Urinary bladder (tissue), 4 donors: ENCODE results near the gene ERAP2. TPM values are rescaled to one million over a fixed set of nuclear protein-coding genes. Genes with fewer than 3 reads are reported as not detected.

Experiments
- DNase-seq: peaks from one replicate; pipeline ENCODE4 v3.0.0-alpha.2; 2015; ENCODE audit errors: extremely low spot score
- H3K27ac ChIP-seq: one replicate; pipeline ENCODE4 v1.5.1; 2013; ENCODE audit warnings: low read depth, mild to moderate bottlenecking, moderate library complexity
- H3K36me3 ChIP-seq: one replicate; pipeline ENCODE4 v1.6.1; 2013; ENCODE audit warnings: mild to moderate bottlenecking, moderate library complexity; ENCODE audit not compliant: insufficient read depth
- H3K4me1 ChIP-seq: one replicate; pipeline ENCODE4 v1.6.1; 2013; ENCODE audit warnings: mild to moderate bottlenecking, moderate library complexity; ENCODE audit not compliant: insufficient read depth
- H3K4me3 ChIP-seq: one replicate; pipeline ENCODE4 v1.5.1; 2013; ENCODE audit warnings: low read depth, low read length
- WGBS: extraction: QIAGEN DNeasy Blood & Tissue Kit; methylation state at CpG from one replicate; pipeline ENCODE4 v1.1.7; 2013; 5-methylcytosine and 5-hydroxymethylcytosine counted together
- polyA plus RNA-seq: library from polyadenylated mRNA; stranded (reverse); fragments of 200-250 nt; gene quantifications from one replicate; pipeline ENCODE4 v1.2.3, GENCODE V29; 2013
- total RNA-seq: library from RNA; depleted of rRNA; stranded (reverse); fragments of >200 nt; gene quantifications from one replicate; pipeline ENCODE4 v1.2.3, GENCODE V29; 2014
- donor health status: healthy with polysubstance abuse.
- donor health status: healthy.

Gene ERAP2
- total and polyA plus RNA-seq, 2 donors = 13.0 to 53.2 TPM

DNA sequence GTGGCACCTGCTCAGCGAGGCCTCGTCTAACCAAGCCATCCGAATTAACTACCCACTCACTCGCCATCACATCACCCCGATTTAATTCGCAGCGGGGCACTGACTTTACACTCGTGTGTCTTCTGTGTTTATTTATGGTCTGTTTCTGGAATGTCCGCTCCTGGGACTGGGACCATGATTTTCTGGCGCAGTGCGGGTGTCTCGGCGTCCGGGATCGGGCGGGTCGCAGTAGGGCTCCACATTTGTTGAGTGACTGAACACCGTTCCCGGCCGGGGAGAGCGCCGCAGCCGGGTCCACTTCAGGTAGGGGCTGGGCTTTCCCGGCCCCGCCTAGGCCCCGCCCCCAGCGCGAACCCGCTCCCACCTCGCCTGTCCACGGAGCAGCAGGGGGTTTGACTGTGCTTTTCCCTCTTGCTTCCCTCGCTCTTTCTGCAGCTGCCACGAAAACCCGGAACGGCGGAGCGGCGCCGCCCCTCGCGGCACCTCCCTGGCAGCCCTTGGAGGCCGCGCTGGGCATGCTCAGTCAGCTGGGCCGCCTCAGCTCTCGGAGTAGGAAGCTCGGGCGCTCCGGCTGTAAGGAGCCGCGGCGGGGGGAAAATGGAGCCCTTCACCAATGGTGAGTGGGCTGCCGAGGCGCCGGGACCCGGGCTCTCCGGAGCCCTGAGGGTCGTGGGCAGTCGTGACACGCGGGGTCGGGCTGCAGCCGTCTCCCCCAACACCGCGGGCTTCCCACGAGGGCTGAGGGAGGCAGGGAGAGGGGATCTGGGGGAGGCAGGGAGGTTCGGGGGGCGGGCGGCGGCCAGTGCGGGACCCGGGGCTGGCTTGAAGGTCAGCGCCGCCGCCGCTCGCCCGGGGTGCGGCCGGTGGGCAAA is 59.5 kb downstream of the ERAP2 start, which contains the start of gene LNPEP:
TSS of gene LNPEP (plus strand) at position 522 of the 872 bp plus-strand sequence. CDS start at position 598, 76 bp downstream.
- Histone ChIP-seq H3K4me3 (peak within 1 kb of the TSS; percentile 95), H3K27ac (peak within 1 kb of the TSS; percentile 99), H3K4me1 (peaks cover 2% of the 10 kb centered on the region), H3K36me3 (no peaks in the 10 kb centered on the region)
- under 1% methylated on average over 79 of the region's 79 CpGs for WGBS
- peak; percentile 89 for DNase-seq

GRCh38 chr5:96936431-96937320 is 60.4 kb downstream of the ERAP2 start:
- under 1% methylated on average over 27 of the region's 27 CpGs for WGBS
- Histone ChIP-seq H3K27ac (peak overlapping the region; percentile 99), H3K36me3 (no peaks in the 10 kb centered on the region), H3K4me3 (peak overlapping the region; percentile 95), H3K4me1 (peaks cover 2% of the 10 kb centered on the region)
- DNase-seq = no peak

DNA sequence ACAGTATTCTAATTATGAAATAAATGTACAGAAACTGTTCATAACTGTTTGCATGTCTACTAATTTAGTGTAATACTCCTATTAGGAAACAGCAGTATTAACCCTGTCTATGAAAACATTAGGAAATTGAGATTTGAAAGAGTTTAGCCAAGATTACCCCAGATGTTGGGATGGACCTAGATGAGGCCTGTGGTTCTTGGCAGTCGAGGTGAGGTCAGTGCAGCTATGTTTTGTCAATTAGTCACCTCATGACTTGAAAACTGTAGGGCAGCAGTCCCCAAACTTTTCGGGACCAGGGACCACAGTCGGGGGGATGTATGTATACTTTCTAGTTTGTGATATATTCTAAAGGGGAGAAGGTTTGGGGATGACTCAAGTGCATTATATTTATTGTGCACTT is 64.3 kb downstream of the ERAP2 start:
- peaks cover 2% of the 10 kb centered on the region for H3K4me1 ChIP-seq
- no peak overlapping the region for H3K4me3 ChIP-seq
- DNase-seq = no peak
- WGBS = 87% methylated on average over 3 of the region's 3 CpGs
- H3K27ac ChIP-seq = no peak overlapping the region
- no peaks in the 10 kb centered on the region for H3K36me3 ChIP-seq

- peaks cover 2% of the 10 kb centered on the region for H3K4me1 ChIP-seq
- 63% methylated on average over 4 of the region's 4 CpGs for WGBS
Observed at GRCh38 chr5:96941140-96941539, 64.8 kb downstream of the ERAP2 start.

GRCh38 chr5:96942078-96942477 is 65.8 kb downstream of the ERAP2 start:
- Histone ChIP-seq H3K36me3 (no peaks in the 10 kb centered on the region), H3K27ac (no peak overlapping the region), H3K4me1 (peaks cover 2% of the 10 kb centered on the region), H3K4me3 (no peak overlapping the region)
- no peak for DNase-seq
- 94% methylated on average over 9 of the region's 9 CpGs for WGBS

More at GRCh38 chr5:96941140-96941539, 64.8 kb downstream of the ERAP2 start:
- DNase-seq = no peak
- Histone ChIP-seq H3K27ac (no peak overlapping the region), H3K4me3 (no peak overlapping the region), H3K36me3 (no peaks in the 10 kb centered on the region)

DNA sequence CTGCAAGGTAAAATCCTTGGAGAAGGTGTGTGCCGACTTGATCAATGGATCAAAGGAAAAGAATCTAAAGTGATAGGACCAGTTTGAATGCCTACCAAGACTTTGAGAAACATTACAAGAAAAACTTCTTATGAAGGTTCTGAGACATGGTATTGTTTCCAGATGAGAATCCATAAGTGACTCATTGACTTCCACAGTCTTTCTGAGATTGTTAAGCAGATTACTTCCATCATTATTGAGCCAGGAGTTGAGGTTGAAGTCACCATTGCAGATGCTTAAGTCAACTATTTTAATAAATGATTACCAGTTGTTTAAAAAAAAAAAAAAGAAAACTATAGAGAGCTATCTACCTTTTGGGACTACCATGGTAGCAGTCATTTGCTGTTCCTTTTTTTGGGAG is 66.6 kb downstream of the ERAP2 start:
- 95% methylated on average over 1 of the region's 1 CpG for WGBS
- no peak overlapping the region for H3K27ac ChIP-seq
- H3K4me1 ChIP-seq = peaks cover 2% of the 10 kb centered on the region
- no peak for DNase-seq
- H3K36me3 ChIP-seq = no peaks in the 10 kb centered on the region
- H3K4me3 ChIP-seq = no peak overlapping the region

DNA sequence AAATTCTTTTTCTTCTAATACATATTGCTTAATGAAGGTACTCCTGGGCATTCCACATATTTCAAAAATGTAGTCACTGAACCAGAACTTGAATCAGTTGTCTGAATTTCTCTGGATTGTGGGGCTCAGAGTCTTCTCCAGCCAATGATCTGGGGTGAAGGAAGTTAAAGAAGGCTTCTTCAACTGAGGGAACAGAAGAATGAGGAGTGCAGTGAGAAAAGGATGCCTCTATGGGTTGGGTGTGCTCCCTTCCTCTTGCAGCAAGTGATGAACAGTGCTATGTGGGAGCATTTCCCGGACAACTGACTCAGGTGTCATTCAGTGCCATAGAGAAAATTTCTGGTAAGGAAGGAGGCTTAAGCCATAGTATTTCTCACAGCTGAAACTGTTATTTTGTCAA is 67.5 kb downstream of the ERAP2 start:
- Histone ChIP-seq H3K27ac (no peak overlapping the region), H3K36me3 (no peaks in the 10 kb centered on the region), H3K4me3 (no peak overlapping the region), H3K4me1 (no peaks in the 10 kb centered on the region)
- no peak for DNase-seq
- 96% methylated on average over 1 of the region's 1 CpG for WGBS

GRCh38 chr5:96945144-96945897 is 69.0 kb downstream of the ERAP2 start:
- H3K4me3 ChIP-seq = no peak overlapping the region
- DNase-seq = no peak
- no peak overlapping the region for H3K27ac ChIP-seq
- no peaks in the 10 kb centered on the region for H3K36me3 ChIP-seq
- WGBS = 51% methylated on average over 5 of the region's 5 CpGs
- H3K4me1 ChIP-seq = no peaks in the 10 kb centered on the region

- DNase-seq = no peak
- H3K4me3 ChIP-seq = no peak overlapping the region
- H3K36me3 ChIP-seq = no peaks in the 10 kb centered on the region
- H3K4me1 ChIP-seq = no peaks in the 10 kb centered on the region
- 89% methylated on average over 3 of the region's 3 CpGs for WGBS
- no peak overlapping the region for H3K27ac ChIP-seq
Observed at GRCh38 chr5:96946381-96946780, 70.1 kb downstream of the ERAP2 start.

DNA sequence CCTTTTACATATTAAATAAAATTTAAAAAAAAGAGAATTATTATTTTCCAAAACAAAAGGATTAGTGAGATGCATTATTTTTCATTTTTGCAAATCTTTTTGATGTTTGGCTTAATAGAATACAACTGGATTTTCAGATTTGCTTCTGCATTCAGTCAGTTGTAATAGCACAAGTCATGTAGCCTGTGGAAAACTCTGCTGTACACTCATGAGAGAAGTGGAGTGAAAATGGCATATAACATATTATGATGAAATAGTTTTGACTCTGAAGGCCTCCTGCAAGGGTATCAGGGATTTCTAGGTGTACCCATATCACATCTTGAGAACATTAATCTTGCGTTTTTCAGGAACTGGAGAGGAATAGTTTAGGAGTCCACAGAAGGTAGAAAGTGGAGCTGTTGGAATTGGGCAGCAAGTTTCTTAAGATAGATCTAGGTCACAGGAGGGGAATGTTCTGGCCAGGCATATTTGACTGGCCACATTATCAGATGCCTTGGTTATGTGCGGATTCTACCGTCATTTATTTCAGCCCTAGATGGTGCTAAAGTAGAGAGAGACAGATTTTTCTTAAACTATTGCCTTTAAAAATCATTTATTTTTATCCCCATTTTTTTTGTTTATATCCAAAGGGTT is 75.9 kb downstream of the ERAP2 start:
- no peak overlapping the region for H3K27ac ChIP-seq
- WGBS = 75% methylated on average over 3 of the region's 3 CpGs
- DNase-seq = no peak
- no peak overlapping the region for H3K4me3 ChIP-seq
- H3K36me3 ChIP-seq = no peaks in the 10 kb centered on the region
- no peaks in the 10 kb centered on the region for H3K4me1 ChIP-seq

DNA sequence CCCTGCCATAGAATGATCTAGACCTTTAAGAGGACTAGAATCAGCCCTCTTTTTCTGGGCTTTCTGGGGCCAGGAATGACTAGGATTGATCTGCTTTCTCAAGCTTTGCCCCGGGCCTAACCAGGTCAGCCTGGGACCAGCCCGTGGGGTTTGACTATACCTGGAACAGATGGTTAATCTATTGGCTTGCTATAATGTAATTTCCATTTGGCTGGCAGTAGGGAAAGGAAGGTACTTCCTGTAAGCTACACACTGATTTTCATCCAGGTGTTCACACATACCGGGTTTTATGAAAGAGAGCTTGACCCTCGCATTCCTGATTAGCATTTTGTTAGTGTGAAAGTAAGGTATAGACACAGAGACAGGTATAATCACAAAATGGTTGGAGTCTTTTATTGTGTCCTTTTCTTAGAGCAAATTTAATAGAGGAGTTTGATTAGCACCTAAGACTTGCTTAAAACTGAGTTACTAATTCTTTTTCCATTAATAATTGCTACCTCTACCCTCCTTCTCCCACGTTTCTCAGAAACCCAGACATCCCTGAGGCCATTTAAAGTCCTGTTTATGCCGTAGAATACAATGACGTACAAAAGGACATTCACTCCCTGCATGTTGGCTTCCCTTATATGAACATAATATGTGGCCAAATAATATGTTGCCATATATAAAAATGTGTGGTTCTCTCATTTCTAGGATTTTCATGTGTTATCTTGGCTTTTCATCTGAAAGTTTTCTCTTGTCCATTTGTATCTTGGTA is 76.9 kb downstream of the ERAP2 start:
- no peak for DNase-seq
- no peak overlapping the region for H3K4me3 ChIP-seq
- no peaks in the 10 kb centered on the region for H3K36me3 ChIP-seq
- 77% methylated on average over 7 of the region's 7 CpGs for WGBS
- peak overlapping the region; percentile 45 for H3K27ac ChIP-seq
- H3K4me1 ChIP-seq = no peaks in the 10 kb centered on the region

DNA sequence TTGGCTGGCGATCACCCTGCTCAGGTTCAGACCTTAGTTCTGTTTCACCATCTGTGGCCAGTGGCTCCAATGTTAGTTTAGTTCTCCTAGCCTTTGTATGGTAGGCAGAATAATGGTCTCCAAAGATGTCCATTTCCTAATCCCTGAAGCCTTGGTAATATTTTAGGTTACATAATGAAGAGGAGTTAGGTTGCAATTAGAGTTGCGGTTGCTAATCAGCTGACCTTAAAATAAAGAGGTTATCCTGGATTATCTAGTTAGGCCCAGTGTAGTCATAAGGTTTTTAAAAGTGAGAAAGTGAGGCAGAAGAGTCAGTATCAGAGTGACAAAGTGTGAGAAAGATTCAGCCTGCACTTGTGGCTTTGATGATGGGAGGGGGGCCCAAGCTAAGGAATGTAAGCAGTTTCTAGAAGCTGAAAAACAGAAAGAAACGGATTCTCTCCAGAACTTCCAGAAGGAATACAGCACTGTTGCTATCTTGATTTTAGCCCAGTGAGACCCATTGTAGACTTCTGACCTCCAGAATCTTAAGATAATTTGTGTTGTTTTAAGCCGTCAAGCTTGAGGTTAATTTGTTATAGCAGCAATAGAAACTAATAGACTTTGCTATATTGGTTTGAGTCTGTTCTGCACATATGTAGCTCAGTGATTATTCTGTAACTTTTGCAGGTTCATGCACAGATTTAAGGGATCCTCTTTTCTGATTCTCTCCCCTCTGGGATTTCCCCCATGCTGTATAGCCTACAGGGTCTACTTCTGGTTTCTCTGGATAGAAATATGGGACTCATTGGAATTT is 81.2 kb downstream of the ERAP2 start:
- H3K27ac ChIP-seq = no peak overlapping the region
- H3K4me3 ChIP-seq = no peak overlapping the region
- DNase-seq = no peak
- WGBS = 87% methylated on average over 4 of the region's 4 CpGs
- H3K4me1 ChIP-seq = no peaks in the 10 kb centered on the region
- H3K36me3 ChIP-seq = no peaks in the 10 kb centered on the region
